ENCODE results near the gene ITPRIPL1. TPM values are rescaled to one million over a fixed set of nuclear protein-coding genes. Genes with fewer than 3 reads are reported as not detected.

The ITPRIPL1 gene
- total and polyA plus RNA-seq, 2 of the 8 experiments (the other 6 are each of a cell fraction or from before 2014, with no cell fraction given), result 10.6 to 16.1 TPM

DNA sequence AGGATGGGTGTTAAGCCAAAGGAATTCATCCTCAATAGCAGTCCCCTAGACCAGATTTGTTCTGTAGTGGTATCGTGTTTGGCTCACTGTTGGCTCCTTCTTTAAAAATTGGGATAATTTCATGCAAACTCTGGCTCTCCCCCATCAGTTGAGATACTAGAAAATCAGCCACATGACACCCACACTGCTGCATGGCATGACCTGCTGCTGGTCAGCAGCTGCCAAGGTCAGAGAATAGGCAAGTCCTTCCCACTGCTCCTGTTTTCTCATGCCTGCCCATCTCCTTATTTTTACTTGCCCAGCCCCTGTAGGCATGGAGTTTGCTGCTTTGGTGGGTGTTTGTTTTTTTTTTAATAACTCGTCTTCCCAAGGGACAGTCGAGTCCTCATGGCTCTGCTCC is 18.7 kb upstream of the ITPRIPL1 start (continued):
- TF ChIP-seq, protein P1, sequence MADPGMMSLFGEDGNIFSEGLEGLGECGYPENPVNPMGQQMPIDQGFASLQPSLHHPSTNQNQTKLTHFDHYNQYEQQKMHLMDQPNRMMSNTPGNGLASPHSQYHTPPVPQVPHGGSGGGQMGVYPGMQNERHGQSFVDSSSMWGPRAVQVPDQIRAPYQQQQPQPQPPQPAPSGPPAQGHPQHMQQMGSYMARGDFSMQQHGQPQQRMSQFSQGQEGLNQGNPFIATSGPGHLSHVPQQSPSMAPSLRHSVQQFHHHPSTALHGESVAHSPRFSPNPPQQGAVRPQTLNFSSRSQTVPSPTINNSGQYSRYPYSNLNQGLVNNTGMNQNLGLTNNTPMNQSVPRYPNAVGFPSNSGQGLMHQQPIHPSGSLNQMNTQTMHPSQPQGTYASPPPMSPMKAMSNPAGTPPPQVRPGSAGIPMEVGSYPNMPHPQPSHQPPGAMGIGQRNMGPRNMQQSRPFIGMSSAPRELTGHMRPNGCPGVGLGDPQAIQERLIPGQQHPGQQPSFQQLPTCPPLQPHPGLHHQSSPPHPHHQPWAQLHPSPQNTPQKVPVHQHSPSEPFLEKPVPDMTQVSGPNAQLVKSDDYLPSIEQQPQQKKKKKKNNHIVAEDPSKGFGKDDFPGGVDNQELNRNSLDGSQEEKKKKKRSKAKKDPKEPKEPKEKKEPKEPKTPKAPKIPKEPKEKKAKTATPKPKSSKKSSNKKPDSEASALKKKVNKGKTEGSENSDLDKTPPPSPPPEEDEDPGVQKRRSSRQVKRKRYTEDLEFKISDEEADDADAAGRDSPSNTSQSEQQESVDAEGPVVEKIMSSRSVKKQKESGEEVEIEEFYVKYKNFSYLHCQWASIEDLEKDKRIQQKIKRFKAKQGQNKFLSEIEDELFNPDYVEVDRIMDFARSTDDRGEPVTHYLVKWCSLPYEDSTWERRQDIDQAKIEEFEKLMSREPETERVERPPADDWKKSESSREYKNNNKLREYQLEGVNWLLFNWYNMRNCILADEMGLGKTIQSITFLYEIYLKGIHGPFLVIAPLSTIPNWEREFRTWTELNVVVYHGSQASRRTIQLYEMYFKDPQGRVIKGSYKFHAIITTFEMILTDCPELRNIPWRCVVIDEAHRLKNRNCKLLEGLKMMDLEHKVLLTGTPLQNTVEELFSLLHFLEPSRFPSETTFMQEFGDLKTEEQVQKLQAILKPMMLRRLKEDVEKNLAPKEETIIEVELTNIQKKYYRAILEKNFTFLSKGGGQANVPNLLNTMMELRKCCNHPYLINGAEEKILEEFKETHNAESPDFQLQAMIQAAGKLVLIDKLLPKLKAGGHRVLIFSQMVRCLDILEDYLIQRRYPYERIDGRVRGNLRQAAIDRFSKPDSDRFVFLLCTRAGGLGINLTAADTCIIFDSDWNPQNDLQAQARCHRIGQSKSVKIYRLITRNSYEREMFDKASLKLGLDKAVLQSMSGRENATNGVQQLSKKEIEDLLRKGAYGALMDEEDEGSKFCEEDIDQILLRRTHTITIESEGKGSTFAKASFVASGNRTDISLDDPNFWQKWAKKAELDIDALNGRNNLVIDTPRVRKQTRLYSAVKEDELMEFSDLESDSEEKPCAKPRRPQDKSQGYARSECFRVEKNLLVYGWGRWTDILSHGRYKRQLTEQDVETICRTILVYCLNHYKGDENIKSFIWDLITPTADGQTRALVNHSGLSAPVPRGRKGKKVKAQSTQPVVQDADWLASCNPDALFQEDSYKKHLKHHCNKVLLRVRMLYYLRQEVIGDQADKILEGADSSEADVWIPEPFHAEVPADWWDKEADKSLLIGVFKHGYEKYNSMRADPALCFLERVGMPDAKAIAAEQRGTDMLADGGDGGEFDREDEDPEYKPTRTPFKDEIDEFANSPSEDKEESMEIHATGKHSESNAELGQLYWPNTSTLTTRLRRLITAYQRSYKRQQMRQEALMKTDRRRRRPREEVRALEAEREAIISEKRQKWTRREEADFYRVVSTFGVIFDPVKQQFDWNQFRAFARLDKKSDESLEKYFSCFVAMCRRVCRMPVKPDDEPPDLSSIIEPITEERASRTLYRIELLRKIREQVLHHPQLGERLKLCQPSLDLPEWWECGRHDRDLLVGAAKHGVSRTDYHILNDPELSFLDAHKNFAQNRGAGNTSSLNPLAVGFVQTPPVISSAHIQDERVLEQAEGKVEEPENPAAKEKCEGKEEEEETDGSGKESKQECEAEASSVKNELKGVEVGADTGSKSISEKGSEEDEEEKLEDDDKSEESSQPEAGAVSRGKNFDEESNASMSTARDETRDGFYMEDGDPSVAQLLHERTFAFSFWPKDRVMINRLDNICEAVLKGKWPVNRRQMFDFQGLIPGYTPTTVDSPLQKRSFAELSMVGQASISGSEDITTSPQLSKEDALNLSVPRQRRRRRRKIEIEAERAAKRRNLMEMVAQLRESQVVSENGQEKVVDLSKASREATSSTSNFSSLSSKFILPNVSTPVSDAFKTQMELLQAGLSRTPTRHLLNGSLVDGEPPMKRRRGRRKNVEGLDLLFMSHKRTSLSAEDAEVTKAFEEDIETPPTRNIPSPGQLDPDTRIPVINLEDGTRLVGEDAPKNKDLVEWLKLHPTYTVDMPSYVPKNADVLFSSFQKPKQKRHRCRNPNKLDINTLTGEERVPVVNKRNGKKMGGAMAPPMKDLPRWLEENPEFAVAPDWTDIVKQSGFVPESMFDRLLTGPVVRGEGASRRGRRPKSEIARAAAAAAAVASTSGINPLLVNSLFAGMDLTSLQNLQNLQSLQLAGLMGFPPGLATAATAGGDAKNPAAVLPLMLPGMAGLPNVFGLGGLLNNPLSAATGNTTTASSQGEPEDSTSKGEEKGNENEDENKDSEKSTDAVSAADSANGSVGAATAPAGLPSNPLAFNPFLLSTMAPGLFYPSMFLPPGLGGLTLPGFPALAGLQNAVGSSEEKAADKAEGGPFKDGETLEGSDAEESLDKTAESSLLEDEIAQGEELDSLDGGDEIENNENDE (IDR thresholded peaks at IDR 0.05; ENCODE audit: insufficient replicate concordance, low read length), result no peak
- TF ChIP-seq MAFK (IDR thresholded peaks at IDR 0.05; ENCODE audit: low read depth, low read length) (no peak), BACH1 (IDR thresholded peaks at IDR 0.05; ENCODE audit: low read length) (no peak), TCF12 (IDR thresholded peaks at IDR 0.05; ENCODE audit: low read depth, low read length) (no peak), PHF8 (conservative IDR thresholded peaks at IDR 0.05; ENCODE audit: low read depth, low read length) (no peak), TAF1 (IDR thresholded peaks at IDR 0.05; ENCODE audit: low read depth, low read length) (no peak)

All from H1 (cell line).